Measurements from ENCODE around the gene PROSER3.
"Not testable (repeated sequence)": the region's sequence is repeated elsewhere in the genome, so short reads cannot be mapped to it uniquely, and the experiment has no call there.

The PROSER3 gene

DNA sequence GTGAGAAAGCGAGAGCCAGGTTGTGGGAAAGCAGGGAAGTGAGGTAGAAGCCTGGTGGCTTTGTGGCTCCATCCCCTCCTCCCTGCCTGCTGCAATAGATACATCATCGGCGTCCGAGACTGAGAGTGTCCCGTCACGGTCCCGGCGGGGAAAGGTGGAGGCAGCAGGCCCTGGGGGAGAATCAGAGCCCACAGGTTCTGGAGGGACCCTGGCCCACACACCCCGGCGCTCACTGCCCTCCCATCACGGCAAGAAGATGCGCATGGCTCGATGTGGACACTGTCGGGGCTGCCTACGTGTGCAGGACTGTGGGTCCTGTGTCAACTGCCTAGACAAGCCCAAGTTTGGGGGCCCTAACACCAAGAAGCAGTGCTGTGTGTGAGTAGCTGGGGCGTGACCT lies 35.1 kb upstream of the PROSER3 start:
- DNase-seq = no peak

DNA sequence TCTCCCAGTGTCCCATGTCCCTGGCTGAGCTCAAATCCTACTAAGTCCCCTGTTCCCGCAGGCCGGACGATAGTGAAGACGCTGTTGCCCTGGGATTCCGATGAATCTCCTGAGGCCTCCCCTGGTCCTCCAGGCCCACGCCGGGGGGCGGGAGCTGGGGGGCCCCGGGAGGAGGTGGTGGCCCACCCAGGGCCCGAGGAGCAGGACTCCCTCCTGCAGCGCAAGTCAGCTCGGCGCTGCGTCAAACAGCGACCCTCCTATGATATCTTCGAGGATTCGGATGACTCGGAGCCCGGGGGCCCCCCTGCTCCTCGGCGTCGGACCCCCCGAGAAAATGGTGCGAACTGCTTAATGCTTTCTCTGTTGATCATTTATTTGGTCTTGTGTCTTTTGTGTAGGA lies 34.3 kb upstream of the PROSER3 start:
- no peak for DNase-seq

DNA sequence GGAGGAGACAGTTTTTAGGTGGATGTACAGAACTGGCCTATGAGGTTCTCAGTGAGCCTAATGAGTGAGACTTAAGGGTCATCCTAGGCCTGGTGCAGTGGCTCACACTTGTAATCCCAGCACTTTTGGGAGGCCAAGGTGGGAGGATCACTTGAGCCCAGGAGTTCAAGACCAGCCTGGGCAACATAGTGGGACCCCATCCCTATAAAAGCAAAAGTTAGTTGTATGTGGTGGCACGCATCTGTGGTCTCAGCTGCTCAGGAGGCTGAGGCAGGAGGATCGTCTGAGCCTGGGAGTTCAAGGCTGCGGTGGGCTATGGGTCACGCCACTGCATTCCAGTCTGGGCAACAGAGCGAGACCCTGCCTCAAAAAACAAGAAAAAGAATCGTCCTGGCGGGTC lies 33.8 kb upstream of the PROSER3 start:
- not testable (repeated sequence) for DNase-seq

DNA sequence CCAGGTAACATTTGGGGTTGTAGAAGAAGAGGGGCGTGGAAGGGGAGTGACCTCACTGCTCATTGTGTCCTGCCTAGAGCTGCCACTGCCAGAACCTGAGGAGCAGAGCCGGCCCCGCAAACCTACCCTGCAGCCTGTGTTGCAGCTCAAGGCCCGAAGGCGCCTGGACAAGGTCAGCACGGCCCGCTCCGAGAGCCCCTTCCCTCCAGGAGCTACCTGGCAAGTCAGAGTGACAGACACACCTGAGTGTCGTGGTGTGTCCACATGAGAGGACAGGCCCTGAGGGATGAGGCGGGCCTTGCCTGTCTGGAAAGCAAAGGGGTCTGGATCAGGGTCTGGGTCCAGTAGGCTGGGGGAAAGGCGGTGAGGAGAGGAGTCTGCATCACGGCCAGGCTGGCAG lies 33.4 kb upstream of the PROSER3 start:
- no peak for DNase-seq

DNA sequence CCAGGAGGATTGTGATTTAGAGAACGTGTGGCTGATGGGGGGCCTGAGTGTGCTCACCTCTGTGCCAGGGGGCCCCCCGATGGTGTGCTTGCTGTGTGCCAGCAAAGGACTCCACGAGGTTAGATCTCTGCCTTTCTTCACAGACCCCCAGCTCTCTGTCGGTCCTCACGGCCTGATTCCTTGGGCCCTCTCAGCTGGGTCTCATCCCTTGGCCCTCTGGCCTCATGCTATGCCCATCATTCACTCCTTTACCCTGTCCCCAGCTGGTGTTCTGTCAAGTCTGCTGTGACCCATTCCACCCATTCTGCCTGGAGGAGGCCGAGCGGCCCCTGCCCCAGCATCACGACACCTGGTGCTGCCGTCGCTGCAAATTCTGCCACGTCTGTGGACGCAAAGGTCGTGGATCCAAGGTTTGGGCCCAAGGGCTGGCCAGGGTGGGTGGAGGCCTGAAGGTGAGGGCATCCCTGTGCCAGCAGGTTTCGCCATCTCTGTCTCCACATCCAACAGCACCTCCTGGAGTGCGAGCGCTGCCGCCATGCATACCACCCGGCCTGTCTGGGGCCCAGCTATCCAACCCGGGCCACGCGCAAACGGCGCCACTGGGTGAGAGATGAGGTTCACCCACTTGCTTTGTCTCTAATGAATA lies 32.6 kb upstream of the PROSER3 start:
- DNase-seq = no peak

DNA sequence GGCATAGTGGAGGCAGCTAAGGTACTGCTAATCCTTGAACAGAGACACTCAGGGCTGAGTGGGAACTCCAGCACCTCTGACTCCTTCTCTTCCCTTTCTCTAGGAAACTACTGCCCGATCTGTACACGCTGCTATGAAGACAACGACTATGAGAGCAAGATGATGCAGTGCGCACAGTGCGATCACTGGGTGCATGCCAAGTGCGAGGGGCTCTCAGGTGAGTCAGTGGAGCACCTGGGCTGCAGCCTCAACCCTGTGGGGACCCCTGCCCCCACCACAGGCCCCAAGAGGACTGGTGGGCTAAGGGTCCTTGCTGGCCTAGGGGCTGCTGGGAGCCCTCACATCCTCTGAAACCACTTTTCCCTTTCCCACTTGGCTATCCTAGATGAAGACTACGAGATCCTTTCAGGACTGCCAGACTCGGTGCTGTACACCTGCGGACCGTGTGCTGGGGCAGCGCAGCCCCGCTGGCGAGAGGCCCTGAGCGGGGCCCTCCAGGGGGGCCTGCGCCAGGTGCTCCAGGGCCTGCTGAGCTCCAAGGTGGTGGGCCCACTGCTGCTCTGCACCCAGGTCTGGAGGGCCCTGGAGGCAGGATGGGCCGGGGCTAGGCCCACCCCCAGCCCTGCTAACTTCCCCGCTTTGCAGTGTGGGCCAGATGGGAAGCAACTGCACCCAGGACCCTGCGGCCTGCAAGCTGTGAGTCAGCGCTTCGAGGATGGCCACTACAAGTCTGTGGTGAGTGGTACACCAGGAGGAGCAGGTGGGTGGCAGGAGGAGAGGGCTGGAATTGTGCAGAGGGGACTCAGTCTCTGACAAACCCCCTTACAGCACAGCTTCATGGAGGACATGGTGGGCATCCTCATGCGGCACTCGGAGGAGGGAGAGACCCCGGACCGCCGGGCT lies 30.7 kb upstream of the PROSER3 start:
- DNase-seq = no peak

DNA sequence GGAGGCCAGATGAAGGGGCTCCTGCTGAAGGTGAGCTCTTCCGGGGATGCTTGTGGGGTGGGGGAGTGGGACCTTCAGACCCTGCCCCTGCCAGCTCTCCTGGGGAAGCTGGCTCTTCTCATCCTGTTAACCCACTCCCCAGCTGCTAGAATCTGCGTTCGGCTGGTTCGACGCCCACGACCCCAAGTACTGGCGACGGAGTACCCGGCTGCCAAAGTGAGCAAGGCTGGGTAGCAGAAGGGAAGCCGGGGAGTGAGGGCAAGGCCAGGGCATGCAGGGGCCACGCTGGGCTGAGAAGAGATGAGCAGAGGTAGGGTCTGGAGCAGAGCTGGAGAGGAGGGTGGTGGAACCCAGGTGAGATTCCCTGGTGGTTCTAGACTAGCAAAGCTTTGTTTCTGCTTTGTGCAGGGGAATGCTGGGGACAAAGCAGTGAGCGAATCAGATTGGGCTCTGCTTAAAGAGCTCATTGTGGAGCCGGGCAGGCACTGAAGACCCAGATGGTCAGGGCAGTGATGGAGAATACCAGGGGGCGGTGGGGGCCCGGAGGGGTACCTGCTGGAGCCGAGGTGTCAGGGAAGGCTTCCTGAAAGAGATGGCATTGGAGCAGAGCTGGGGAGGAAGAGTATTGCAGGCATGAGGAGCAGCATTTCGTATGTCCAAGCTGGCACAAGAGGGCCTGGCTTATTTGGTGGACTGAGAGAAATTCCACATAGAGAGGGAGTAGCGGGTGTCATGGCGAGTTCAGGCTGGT lies 29.8 kb upstream of the PROSER3 start:
- no peak for DNase-seq

DNA sequence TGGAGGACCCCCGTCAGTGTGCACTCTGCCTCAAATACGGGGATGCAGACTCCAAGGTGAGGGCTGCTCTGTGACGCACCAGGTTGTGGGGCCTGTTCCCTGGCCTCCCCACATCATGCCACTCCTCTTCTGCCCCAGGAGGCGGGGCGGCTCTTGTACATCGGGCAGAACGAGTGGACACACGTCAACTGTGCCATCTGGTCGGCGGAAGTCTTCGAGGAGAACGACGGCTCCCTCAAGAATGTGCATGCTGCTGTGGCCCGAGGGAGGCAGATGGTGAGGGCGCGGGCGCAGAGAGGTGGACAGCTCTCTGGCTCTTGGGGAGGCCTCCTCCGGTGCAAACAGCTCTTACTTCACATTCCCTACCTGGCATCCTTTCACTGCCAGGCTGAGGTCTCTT lies 29.0 kb upstream of the PROSER3 start:
- DNase-seq = no peak

DNA sequence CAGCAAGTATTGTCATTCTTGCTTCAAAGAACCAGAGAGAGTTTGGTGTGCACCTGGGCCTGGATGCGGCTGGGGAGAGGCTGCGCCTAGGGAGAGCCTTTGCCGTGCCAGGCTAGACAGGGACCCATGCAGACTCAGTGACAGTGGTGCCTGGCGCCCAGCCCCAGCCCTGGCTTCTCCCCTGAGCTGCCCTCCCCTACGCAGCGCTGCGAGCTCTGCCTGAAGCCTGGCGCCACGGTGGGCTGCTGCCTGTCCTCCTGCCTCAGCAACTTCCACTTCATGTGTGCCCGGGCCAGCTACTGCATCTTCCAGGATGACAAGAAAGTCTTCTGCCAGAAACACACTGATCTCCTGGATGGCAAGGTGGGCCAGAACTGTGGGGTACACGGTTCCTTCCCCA lies 28.2 kb upstream of the PROSER3 start:
- DNase-seq = no peak

DNA sequence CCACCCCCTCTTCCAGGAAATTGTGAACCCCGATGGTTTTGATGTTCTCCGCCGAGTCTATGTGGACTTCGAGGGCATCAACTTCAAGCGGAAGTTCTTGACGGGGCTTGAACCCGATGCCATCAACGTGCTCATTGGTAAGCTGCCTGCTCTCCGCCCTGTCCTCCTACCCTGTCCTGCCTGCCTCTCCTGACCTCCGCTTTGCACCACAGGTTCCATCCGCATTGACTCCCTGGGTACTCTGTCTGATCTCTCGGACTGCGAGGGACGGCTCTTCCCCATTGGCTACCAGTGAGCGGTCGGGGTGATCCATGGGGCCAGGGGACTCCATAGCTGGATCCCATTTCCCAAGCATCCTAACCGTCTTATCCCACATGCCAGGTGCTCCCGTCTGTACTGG lies 27.6 kb upstream of the PROSER3 start:
- no peak for DNase-seq

DNA sequence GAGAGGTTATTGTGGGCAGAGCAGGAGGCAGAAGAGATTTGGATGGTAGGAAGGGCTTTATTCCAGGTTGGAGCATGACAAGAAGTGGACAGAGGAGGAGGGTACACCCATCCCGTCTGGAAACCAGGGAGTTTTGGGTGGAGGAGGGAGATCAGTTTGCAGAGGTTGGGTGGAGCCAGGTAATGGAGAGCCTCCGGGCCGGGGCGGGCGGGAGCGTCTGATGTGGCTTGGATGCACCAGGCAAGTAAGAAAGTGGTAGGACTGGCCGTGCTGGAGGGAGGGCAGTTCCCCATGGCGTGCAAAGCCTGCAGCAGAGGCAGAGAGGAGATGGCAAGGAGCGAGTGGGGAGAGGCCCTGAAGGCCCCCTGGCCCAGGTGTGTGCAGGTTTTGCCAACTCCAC lies 26.6 kb upstream of the PROSER3 start:
- DNase-seq = no peak

DNA sequence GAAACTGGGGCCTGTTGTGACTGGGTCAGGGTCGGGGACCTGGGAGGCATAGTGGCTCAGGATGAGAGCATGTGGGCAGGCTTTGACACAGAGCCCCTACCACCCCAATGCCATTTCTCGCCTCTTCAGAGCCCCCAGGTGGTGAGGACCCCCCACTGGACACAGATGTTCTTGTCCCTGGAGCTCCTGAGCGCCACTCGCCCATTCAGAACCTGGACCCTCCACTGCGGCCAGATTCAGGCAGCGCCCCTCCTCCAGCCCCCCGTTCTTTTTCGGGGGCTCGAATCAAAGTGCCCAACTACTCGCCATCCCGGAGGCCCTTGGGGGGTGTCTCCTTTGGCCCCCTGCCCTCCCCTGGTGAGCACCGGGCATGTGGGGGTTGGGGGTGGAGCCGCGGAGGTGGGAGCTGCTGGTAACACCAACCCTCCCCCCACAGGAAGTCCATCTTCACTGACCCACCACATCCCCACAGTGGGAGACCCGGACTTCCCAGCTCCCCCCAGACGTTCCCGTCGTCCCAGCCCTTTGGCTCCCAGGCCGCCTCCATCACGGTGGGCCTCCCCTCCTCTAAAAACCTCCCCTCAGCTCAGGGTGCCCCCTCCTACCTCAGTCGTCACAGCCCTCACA lies 26.1 kb upstream of the PROSER3 start:
- no peak for DNase-seq

DNA sequence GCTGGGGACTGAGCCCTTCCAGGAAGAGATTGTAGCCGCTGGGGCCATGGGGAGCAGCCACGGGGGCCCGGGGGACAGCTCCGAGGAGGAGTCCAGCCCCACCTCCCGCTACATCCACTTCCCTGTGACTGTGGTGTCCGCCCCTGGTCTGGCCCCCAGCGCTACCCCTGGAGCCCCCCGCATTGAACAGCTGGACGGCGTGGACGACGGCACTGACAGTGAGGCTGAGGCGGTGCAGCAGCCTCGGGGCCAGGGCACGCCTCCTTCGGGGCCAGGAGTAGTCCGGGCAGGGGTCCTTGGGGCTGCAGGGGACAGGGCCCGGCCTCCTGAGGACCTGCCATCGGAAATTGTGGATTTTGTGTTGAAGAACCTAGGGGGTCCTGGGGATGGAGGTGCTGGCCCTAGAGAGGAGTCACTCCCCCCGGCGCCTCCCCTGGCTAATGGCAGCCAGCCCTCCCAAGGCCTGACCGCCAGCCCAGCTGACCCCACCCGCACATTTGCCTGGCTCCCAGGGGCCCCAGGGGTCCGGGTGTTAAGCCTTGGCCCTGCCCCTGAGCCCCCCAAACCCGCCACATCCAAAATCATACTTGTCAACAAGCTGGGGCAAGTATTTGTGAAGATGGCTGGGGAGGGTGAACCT lies 25.3 kb upstream of the PROSER3 start:
- DNase-seq = no peak

DNA sequence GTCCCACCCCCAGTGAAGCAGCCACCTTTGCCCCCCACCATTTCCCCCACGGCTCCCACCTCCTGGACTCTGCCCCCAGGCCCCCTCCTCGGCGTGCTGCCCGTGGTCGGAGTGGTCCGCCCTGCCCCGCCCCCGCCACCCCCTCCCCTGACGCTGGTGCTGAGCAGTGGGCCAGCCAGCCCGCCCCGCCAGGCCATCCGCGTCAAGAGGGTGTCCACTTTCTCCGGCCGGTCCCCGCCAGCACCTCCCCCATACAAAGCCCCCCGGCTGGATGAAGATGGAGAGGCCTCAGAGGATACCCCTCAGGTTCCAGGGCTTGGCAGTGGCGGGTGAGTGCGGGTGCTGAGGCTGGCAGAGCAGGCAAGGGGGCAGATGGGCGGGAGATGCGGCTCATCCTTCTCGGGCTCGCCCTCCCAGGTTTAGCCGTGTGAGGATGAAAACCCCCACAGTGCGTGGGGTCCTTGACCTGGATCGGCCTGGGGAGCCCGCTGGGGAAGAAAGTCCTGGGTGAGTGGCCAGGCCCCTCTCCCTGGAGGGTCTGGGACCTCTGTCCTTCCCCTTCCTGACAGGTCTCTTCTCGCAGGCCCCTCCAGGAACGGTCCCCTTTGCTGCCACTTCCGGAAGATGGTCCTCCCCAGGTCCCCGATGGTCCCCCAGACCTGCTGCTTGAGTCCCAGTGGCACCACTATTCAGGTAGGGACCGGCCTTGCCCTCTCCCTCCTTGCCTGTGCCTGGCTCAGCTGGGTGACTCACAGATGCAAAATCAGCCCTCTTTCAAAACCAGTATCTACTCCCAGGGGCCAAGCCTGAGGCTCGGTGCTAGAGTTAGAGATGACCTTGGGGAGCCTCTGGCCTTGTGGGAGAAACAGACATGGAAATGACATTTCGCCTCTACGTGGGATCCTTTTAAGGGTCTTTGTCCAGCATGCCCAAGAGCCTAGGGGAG lies 24.5 kb upstream of the PROSER3 start:
- no peak for DNase-seq

DNA sequence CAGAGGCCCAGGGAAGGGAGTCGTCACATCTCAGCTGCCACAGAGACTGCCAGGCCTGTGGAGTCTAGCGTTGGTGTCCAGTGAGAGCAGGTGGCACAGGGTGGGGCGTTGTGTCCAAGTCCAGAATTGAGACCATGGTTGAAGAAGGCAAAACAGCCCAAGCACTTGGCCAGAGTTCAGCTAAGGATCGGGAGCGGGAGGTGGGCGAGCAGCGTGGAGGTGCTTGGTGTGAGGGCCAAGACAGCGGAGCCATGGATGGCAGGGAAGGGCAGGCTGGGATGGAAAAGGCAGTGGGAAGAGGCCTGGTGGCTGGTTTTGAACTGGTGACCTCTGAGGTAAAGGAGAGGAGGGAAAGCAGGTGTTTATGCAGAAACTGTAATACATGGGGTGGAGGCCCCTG lies 23.7 kb upstream of the PROSER3 start:
- DNase-seq = no peak

DNA sequence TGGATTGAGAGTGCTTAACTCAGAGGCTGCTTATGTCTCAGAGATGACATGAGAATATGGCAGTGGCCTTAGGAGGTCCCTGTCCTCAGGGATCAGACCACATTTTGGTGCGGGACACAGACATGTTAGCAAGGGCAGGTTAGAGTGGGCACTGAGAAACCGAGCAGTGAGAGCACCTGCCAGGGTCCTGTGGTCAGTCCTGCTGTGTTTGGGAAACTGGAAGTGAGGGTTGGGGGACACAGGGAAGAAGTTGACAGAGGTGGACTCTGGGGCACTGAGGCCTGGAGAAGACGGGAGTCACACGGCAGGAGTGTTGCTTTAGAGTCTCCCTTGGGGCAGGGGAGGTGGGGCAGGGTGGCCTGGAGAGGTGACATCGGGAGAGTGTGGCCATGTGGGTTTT lies 23.1 kb upstream of the PROSER3 start:
- no peak for DNase-seq

DNA sequence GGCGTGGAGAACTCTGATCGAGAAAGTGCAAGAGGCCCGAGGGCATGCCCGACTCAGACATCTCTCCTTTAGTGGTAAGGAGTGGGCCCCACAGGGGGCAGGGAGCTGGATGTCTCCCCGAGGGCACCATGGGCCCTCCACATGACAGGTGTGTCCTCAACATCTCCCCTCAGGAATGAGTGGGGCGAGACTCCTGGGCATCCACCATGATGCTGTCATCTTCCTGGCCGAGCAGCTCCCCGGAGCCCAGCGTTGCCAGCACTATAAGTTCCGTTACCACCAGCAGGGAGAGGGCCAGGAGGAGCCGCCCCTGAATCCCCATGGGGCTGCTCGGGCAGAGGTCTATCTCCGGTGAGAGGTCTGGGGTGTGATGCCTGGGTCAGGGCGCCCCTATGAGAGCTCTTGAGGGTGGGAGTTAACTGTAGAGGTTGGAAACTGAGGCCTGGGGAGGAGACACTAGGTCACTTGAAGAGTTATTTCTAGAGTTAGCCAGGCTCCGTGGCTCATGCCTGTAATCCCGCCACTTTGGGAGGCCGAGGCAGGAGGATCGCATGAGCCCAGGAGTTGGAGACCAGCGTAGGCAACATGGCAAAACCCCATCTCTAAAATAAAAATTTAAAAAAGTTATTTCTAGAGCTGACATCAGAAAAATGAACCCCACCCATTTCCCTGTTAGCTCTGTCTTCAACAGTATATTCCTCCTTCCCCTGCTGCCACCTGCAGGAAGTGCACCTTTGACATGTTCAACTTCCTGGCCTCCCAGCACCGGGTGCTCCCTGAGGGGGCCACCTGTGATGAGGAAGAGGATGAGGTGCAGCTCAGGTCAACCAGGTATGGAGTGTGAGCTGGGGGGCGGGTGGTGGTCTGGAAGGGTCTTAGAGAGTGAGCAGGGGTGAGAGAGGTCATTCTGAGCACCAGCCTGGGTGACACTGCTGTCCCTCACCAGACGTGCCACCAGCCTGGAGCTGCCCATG lies 20.8 kb upstream of the PROSER3 start:
- no peak for DNase-seq

DNA sequence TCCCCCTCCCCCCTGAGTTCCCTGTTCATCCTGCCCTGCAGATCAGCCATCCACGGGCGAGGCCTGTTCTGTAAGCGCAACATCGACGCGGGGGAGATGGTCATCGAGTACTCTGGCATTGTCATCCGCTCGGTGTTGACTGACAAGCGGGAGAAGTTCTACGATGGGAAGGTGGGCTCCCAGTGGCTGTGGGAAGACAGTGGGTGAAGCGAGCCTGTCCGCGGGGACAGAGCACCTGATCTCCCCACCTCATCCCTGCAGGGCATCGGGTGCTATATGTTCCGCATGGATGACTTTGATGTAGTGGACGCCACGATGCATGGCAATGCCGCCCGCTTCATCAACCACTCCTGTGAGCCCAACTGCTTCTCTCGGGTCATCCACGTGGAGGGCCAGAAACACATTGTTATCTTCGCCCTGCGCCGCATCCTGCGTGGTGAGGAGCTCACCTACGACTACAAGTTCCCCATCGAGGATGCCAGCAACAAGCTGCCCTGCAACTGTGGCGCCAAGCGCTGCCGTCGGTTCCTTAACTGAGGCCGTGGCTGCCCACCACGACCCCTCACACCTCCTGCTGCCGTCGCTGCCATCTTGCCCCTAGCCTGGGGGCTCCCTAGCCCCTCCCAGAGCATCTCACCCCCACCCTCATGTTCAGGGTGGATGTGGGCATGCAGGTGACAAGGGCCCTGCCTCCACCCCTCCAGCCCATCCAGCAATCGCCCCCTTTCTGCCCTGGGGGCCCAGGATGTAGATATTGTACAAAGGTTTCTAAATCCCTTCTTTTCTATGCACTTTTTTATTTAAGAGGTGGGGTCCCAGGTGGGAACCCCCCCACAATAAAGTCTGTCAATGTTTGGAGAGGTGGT lies 19.7 kb upstream of the PROSER3 start:
- DNase-seq = no peak

DNA sequence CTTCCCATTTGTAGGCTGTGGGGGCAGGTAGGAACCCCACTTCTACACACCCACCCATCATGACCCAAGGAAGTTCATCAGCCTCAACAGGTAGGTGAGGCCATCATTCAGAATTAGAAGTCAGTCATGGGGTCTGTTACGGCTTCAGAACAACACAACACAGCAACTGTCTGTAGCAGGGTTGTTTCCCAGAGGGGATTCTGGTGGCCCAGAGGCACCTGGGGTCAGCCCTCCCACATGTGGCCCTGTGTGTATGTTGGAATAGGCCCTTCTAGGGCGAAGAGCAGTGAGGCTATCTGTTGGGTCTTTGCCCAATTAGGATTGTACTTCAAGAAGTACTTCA lies 19.1 kb upstream of the PROSER3 start:
- no peak for DNase-seq
